K562 (cell line): ENCODE results near the gene CDNF. TPM values are rescaled to one million over a fixed set of nuclear protein-coding genes. Genes with fewer than 3 reads are reported as not detected.

Experiments
- BHLHE40 ChIP-seq: IDR thresholded peaks from 2 replicates; pipeline ENCODE4 v1.6.1; 2011; ENCODE audit warnings: low read length, improper control_type of control experiment
- CBFA2T3 ChIP-seq: fragments of 450-650 bp; IDR thresholded peaks from 2 replicates; pipeline ENCODE4 v1.6.1; 2017
- DNMT1 ChIP-seq: fragments of 450-650 bp; IDR thresholded peaks from 2 replicates; pipeline ENCODE4 v1.6.1; 2016; ENCODE audit warnings: antibody characterized with exemption, mild to moderate bottlenecking
- EP300 ChIP-seq: IDR thresholded peaks from 2 replicates; pipeline ENCODE4 v1.6.1; 2012; ENCODE audit warnings: low read length, improper control_type of control experiment
- ETV1 ChIP-seq: fragments of 450-650 bp; conservative IDR thresholded peaks from 2 replicates; pipeline ENCODE4 v1.6.1; 2016; ENCODE audit warnings: missing genetic modification characterization, control low read depth, low read depth, missing compliant biosample characterization
- MAFK ChIP-seq: IDR thresholded peaks from 2 replicates; pipeline ENCODE4 v1.6.1; 2011; ENCODE audit warnings: low read length, improper control_type of control experiment
- NFE2 ChIP-seq: IDR thresholded peaks from 2 replicates; pipeline ENCODE4 v1.6.1; 2014; ENCODE audit warnings: antibody characterized with exemption, low read depth
- PKNOX1 ChIP-seq: fragments of 450-650 bp; IDR thresholded peaks from 2 replicates; pipeline ENCODE4 v1.6.1; 2016
- PREB ChIP-seq: sonication (generic); formaldehyde crosslinking; IDR thresholded peaks from 2 replicates; pipeline ENCODE4 v1.8.1; 2023; ENCODE audit warnings: mild to moderate bottlenecking, missing genetic modification reagents
- RERE ChIP-seq: sonication (generic); formaldehyde crosslinking; IDR thresholded peaks from 2 replicates; pipeline ENCODE4 v1.8.0; 2023; ENCODE audit warnings: missing genetic modification reagents, mild to moderate bottlenecking, borderline replicate concordance
- SOX6 ChIP-seq: fragments of 450-650 bp; IDR thresholded peaks from 2 replicates; pipeline ENCODE4 v1.6.1; 2014; ENCODE audit warnings: mild to moderate bottlenecking
- TEAD4 ChIP-seq, 2 experiments: sonication (generic) in 1 of 2; formaldehyde crosslinking in 1 of 2; IDR thresholded peaks; 2 replicates each; pipeline versions ENCODE4 v1.6.1 to v1.8.0; 2012 to 2022; ENCODE audit warnings: borderline replicate concordance in 1 of 2, inconsistent platforms in 1 of 2, low read length in 1 of 2, mild to moderate bottlenecking in 1 of 2, missing genetic modification reagents in 1 of 2
- VEZF1 ChIP-seq: fragments of 200-800 bp; sonication (Bioruptor generic); IDR thresholded peaks from 2 replicates; pipeline ENCODE4 v1.6.1; 2017; ENCODE audit warnings: missing genetic modification characterization, missing compliant biosample characterization
- ZBTB2 ChIP-seq: fragments of 450-650 bp; IDR thresholded peaks from 2 replicates; pipeline ENCODE4 v1.6.1; 2016; ENCODE audit warnings: antibody characterized with exemption
- ZNF639 ChIP-seq, 2 experiments: fragments of 200-800 bp in 1 of 2; sonication (Bioruptor generic) in 1 of 2; sonication (generic) in 1 of 2; formaldehyde crosslinking in 1 of 2; IDR thresholded peaks in 1 of 2; conservative IDR thresholded peaks in 1 of 2; 2 replicates each; pipeline versions ENCODE4 v1.5.0 to v1.6.1; 2016 to 2020; ENCODE audit warnings: missing compliant biosample characterization in 1 of 2, missing genetic modification characterization in 1 of 2, missing genetic modification reagents in 1 of 2
- ZNF668 ChIP-seq: fragments of 250-450 bp; sonication (Bioruptor Pico); IDR thresholded peaks from 2 replicates; pipeline ENCODE4 v1.8.0; 2022; ENCODE audit warnings: mild to moderate bottlenecking, inconsistent platforms
- polyA plus RNA-seq, 8 experiments: library from polyadenylated mRNA; depleted of rRNA in 4 of 8; stranded (reverse) in 5 of 8; unstranded in 3 of 8; fragments of >200 nt; fragmentation: Nextera tagmentation in 2 of 8; fragmentation: Illumina TruSeq in 1 of 8; extraction: Ambion mirVana in 2 of 8; extraction: Trizol in 1 of 8; gene quantifications; 2 replicates each; pipeline versions ENCODE4 v1.2.1 to v1.2.3, GENCODE V29; 2011 to 2014; ENCODE audit warnings: inconsistent platforms in 1 of 8, missing spikeins in 1 of 8
- total RNA-seq, 7 experiments: library from RNA; depleted of rRNA in 6 of 7; stranded (reverse); fragments of >200 nt in 6 of 7; fragmentation: Illumina TruSeq in 2 of 7; extraction: Trizol in 2 of 7; gene quantifications; 2 replicates each; pipeline versions ENCODE4 v1.2.1 to v1.2.3, GENCODE V29; 2011 to 2021; ENCODE audit warnings: low replicate concordance in 1 of 7

CDNF gene
- total and polyA plus RNA-seq, 9 of the 15 experiments (the other 6 are each of a cell fraction or from before 2014, with no cell fraction given) = 0.18 to 1.6 (median 0.61) TPM

GRCh38 chr10:14844948-14845347, 7.1 kb upstream of the CDNF start (continued):
- TF ChIP-seq PREB = no peak
- TF ChIP-seq RERE (CRISPR knock-in tag) = no peak
- TF ChIP-seq MAFK = no peak
- no peak for TF ChIP-seq NFE2
- peak; percentile 41; the same call in 1 of the 2 replicates for TF ChIP-seq PKNOX1
- TF ChIP-seq ZBTB2 = no peak
- TF ChIP-seq ZNF639 (CRISPR knock-in tag; conservative IDR thresholded peaks at IDR 0.05 in 1 of 2, IDR thresholded peaks at IDR 0.05 in 1 of 2) = no peak
- no peak for TF ChIP-seq ZNF668 (CRISPR knock-in tag)
- TF ChIP-seq BHLHE40 = 0 out of 2 replicates have a peak, but pooled peaks have one; percentile 21
- TF ChIP-seq VEZF1 (CRISPR knock-in tag) = peak; percentile 15; the same call in 1 of the 2 replicates
- peak; percentile 78 for TF ChIP-seq ETV1
- TF ChIP-seq TEAD4 (IDR thresholded peaks at IDR 0.05; ENCODE audit: low read length) = 0 out of 2 replicates have a peak, but pooled peaks have one; percentile 9
- no peak for TF ChIP-seq TEAD4 (CRISPR knock-in tag; IDR thresholded peaks at IDR 0.05; ENCODE audit: borderline replicate concordance)
- peak; percentile 56 for TF ChIP-seq CBFA2T3
- no peak for TF ChIP-seq DNMT1
- 0 out of 2 replicates have a peak, but pooled peaks have one; percentile 28 for TF ChIP-seq SOX6
- TF ChIP-seq EP300 = peak; percentile 26; the same call in 1 of the 2 replicates
